ENCODE data around the gene RNF220.

RNF220 gene

DNA sequence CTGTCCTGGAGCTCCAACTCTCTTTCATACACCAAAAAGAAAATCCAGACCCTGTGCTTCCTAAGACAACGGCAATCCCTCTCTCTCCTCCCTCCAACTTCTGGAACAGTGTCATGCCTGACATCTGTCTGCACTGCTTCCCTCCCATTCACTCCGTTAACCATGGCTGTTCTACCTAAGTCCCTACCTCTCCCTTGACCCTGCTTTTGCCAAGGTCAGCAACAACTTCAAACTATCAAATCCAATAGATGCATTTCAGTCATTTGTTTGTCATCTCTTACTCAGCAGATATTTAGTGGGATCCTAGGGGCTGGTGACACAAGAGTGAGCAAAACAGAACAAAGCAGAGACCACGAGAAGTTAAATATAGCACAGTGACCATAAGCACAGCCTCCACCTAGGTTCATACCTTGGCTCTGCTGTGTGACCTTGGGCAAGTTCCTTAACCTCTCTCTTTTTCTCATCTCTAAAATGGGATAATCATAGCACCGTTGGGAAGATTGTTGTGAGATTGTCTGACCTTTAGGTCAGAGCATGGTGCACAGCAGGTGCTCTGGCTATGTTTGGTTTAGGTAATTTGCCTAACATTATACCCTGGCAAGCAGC is 180.4 kb downstream of the RNF220 start:
- Histone ChIP-seq H3K27me3 (ENCODE audit: control insufficient read depth in 1 of 2, insufficient read depth in 2 of 2, low read length in 2 of 2) (peaks cover 0 to 23% of the 10 kb centered on the region in 2 donors), H3K4me1 (ENCODE audit: insufficient read depth, low read length) (no peaks in the 10 kb centered on the region), H3K36me3 (ENCODE audit: insufficient read depth, low read length) (no peaks in the 10 kb centered on the region), H3K4me3 (ENCODE audit: low read depth in 1 of 2, low read length in 2 of 2) (no peak overlapping the region), H3K9me3 (ENCODE audit: low read length) (no peaks in the 10 kb centered on the region), H3K27ac (ENCODE audit: low read depth, low read length) (no peak overlapping the region), H3K9ac (ENCODE audit: low read length) (no peak overlapping the region)

DNA sequence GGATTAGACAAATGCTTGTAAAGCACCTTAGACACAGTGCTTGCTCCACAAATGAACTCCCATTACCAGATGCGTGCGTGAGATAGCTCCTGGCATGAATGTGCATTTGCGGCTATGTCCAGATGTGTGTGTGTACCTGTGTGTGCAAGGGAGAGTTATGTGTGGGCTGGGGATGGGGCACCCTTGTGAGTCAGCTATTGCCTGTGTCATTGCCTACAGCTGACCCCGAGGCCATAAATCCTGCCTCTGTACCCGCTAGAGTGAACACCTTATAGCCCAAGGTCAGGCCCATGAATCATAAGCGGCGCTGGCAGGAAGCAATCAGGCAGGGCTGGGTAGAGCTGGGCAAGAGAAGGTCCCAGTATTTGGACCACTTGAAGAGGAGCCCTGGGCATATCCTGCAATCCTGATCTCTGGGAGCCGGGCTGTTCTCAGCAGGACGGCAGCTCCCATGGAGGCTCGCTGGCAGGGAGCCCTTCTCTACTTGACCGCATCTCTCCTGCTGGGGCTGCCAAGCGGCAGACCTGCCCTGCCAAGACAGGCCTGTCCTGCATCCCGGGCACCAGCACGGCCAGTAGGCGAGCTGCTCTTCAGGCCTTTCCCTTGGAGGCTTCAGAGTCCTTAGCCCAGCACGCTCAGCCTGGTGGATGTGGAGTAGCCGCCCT is 182.9 kb downstream of the RNF220 start:
- Histone ChIP-seq H3K36me3 (ENCODE audit: insufficient read depth, low read length) (no peaks in the 10 kb centered on the region), H3K27ac (ENCODE audit: low read depth, low read length) (no peak overlapping the region), H3K4me3 (ENCODE audit: low read depth in 1 of 2, low read length in 2 of 2) (no peak overlapping the region), H3K9ac (ENCODE audit: low read length) (no peak overlapping the region), H3K9me3 (ENCODE audit: low read length) (no peaks in the 10 kb centered on the region), H3K4me1 (ENCODE audit: insufficient read depth, low read length) (no peaks in the 10 kb centered on the region), H3K27me3 (ENCODE audit: control insufficient read depth in 1 of 2, insufficient read depth in 2 of 2, low read length in 2 of 2) (peaks cover 0 to 23% of the 10 kb centered on the region in 2 donors)

DNA sequence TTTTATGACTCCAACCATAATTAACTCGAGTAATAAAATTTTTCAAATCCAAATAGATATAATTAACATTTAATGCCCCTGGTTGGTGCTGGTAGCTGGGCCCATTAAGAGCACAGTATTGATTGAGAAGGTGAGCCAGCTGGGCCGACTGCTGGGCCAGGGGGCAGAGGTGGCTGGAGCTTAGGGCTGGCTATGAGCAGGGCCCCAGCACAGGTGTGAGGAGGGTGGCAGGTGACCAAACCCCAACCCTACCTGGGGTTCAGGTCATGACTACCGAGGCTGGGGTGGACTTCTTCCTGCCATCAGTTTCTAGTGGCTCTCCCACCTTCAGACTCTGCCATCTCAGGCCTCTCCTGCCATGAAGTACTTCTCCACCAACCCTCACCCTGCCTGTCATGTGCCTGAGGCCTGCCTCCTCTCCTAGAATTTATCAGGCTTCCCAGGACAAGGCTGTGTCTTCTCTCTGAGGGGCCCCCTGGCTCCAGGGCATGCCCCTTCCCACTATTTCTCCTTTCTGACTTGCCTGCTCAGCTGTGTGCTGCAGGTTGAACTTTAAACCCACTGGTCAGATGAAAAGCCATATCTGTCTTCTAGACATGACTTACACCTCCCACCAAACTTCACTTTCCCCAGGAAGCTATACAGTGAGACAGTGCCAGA is 183.6 kb downstream of the RNF220 start:
- Histone ChIP-seq H3K4me1 (ENCODE audit: insufficient read depth, low read length) (no peaks in the 10 kb centered on the region), H3K9me3 (ENCODE audit: low read length) (no peaks in the 10 kb centered on the region), H3K9ac (ENCODE audit: low read length) (no peak overlapping the region), H3K36me3 (ENCODE audit: insufficient read depth, low read length) (no peaks in the 10 kb centered on the region), H3K27ac (ENCODE audit: low read depth, low read length) (no peak overlapping the region), H3K4me3 (ENCODE audit: low read depth in 1 of 2, low read length in 2 of 2) (no peak overlapping the region), H3K27me3 (ENCODE audit: control insufficient read depth in 1 of 2, insufficient read depth in 2 of 2, low read length in 2 of 2) (peaks cover 0 to 23% of the 10 kb centered on the region in 2 donors)

DNA sequence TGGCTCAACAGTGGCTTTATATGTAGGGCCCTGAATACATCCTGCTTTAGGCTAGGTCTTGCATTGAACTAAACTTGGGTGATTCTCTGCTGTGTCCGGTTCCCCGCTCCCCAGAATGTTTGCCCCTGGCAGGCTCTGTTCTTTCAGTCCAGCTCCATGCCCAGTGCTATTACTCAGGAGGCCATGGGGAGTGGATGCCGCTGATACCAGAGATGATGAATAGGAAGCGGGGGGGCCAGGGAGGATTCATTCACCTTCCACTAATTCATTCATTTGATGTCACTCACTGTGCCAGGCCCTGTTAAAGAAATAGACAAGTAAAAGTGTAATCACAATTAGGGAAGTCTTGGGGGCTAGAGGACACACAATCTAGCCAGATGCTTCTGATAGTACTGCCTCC is 185.4 kb downstream of the RNF220 start:
- no peaks in the 10 kb centered on the region for H3K36me3 ChIP-seq (ENCODE audit: insufficient read depth, low read length)
- H3K9ac ChIP-seq (ENCODE audit: low read length): no peak overlapping the region
- no peak overlapping the region for H3K4me3 ChIP-seq (ENCODE audit: low read depth in 1 of 2, low read length in 2 of 2)
- H3K9me3 ChIP-seq (ENCODE audit: low read length): no peaks in the 10 kb centered on the region
- H3K27ac ChIP-seq (ENCODE audit: low read depth, low read length): no peak overlapping the region
- no peaks in the 10 kb centered on the region for H3K4me1 ChIP-seq (ENCODE audit: insufficient read depth, low read length)
- H3K27me3 ChIP-seq (ENCODE audit: control insufficient read depth in 1 of 2, insufficient read depth in 2 of 2, low read length in 2 of 2): peaks cover 0 to 23% of the 10 kb centered on the region in 2 donors

DNA sequence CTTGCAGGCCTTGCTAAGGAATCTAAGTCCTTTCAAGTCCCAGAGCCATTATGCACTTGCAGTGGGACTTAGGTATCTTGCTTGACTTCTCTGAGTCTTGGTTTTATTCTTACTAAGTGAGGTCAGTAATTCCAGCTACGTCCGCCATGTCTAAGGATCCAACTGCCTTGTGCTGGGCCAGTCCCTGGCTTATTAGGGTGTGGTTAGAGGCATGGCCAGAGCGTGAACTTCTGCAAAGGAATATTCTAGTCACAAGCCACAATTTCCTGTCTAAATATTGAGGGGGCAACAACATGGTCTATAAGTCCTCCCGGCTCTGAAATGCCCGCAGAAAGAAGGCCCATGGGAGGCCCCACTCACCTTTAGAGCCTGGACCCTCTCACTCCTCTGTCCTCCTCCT is 186.3 kb downstream of the RNF220 start:
- Histone ChIP-seq H3K36me3 (ENCODE audit: insufficient read depth, low read length) (no peaks in the 10 kb centered on the region), H3K4me3 (ENCODE audit: low read depth in 1 of 2, low read length in 2 of 2) (no peak overlapping the region), H3K4me1 (ENCODE audit: insufficient read depth, low read length) (no peaks in the 10 kb centered on the region), H3K27me3 (ENCODE audit: control insufficient read depth in 1 of 2, insufficient read depth in 2 of 2, low read length in 2 of 2) (peaks cover 0 to 19% of the 10 kb centered on the region in 2 donors), H3K9me3 (ENCODE audit: low read length) (no peaks in the 10 kb centered on the region), H3K27ac (ENCODE audit: low read depth, low read length) (no peak overlapping the region), H3K9ac (ENCODE audit: low read length) (no peak overlapping the region)

DNA sequence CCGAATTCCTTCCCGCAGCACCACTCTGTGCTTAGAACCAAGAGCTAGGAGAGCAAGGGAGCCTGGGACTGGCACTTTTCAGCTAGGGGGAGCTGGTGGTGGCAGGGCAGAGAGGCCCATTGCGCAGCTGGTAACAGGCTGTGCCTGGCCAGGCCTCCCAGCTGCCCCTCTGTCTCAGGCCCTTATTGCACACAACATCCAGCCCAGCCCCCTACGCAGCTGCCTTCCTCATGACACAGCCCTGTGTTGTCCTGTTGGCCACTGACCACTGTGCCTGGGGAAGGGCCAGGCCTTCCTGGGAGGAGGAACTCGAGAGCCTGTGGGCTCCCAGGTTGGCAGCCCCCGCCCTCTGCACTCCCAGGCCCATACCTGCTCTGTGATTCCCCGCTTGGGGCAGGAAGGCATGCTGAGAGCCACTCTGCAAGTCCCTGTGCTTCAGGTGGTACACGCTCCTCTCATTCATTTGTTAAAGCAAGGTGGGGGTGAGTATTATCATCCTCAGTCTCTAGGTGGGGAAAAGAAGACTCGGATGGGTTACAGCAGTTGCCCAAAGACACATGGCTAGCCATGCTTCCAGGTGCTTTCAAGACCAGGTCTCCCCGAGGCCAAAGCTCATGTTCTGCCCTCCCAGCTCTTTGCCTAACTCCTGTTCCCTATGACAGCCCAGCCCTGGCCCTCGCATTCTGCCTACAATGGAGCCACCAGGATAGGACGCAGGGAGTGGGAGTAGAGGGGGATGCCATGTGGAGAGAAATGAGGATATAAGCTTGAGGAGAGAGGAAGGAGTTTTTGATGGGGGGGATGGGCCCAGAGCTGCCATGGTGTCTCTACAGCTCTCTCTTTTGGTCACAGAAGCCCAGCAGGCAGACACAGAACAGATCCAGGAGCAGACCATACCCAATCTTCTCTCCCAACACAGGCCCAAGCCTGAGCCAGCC is 187.4 kb downstream of the RNF220 start:
- Histone ChIP-seq H3K4me1 (ENCODE audit: insufficient read depth, low read length) (no peaks in the 10 kb centered on the region), H3K27ac (ENCODE audit: low read depth, low read length) (no peak overlapping the region), H3K36me3 (ENCODE audit: insufficient read depth, low read length) (no peaks in the 10 kb centered on the region), H3K27me3 (ENCODE audit: control insufficient read depth in 1 of 2, insufficient read depth in 2 of 2, low read length in 2 of 2) (peaks cover 0 to 10% of the 10 kb centered on the region in 2 donors), H3K9me3 (ENCODE audit: low read length) (no peaks in the 10 kb centered on the region), H3K9ac (ENCODE audit: low read length) (no peak overlapping the region), H3K4me3 (ENCODE audit: low read depth in 1 of 2, low read length in 2 of 2) (no peak overlapping the region)

DNA sequence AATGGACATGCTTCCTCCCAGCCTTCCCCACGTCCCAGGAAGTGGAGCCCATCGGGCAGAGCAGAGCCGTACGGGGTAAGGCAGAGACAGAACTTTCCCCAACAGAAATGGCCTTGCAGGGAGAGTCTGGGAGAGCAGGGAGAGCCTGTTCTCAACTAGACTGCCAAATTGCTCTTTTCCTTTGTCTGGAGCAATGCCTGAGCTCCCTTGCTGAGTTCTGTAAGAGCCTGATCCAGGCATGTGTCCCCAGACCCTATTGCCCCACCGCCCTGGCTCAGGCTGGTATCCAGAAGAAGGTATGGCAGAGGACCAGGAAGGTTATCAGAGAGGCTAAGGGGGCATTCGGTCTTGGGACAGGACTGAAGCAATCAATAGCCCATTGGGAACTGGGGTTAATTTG is 189.3 kb downstream of the RNF220 start:
- H3K27ac ChIP-seq (ENCODE audit: low read depth, low read length): no peak overlapping the region
- H3K4me1 ChIP-seq (ENCODE audit: insufficient read depth, low read length): no peaks in the 10 kb centered on the region
- H3K4me3 ChIP-seq (ENCODE audit: low read depth in 1 of 2, low read length in 2 of 2): no peak overlapping the region
- no peaks in the 10 kb centered on the region for H3K9me3 ChIP-seq (ENCODE audit: low read length)
- H3K36me3 ChIP-seq (ENCODE audit: insufficient read depth, low read length): no peaks in the 10 kb centered on the region
- no peak overlapping the region for H3K9ac ChIP-seq (ENCODE audit: low read length)
- peaks cover 0 to 5% of the 10 kb centered on the region in 2 donors for H3K27me3 ChIP-seq (ENCODE audit: control insufficient read depth in 1 of 2, insufficient read depth in 2 of 2, low read length in 2 of 2)

DNA sequence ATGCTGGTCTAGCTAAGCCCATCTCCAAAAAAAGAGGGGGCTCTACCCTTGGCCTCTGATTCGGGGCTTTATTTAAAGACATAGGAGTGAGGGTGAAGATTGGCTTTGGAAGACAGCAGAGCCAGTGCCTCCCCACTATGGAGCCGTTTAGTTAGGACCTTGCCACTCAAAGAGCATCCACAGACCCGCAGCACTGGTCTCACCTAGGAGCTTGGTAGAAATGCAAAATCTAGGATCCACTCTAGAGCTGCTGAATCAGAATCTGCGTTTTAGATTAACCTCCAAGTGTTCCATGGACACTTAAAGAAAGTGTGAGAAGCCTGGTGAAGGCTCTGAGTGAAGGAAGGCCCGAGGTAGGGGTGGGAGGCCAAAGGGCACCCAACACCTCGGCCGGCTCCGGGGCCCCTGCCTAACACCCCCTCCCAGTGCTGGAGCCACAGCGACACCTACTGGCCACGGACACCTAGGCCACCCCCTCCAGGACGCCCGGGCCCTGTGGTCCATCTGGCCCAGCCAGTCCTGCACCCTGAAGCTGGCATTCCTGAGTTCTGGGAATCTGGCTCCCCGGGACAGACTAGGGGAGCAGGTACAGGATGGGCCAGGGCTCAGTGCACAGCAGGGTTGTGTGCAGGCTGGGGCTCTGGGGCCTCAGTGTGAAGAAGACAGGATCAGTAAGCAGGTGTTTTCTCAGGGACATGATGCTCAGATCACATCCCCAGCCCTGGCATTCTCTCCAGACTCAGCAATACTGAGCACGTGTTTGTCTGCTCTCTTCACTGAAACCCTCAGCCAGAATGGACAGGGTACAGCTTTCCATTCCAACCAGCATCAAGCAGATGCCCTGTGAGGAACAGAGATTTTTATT is 190.0 kb downstream of the RNF220 start:
- no peaks in the 10 kb centered on the region for H3K4me1 ChIP-seq (ENCODE audit: insufficient read depth, low read length)
- no peak overlapping the region for H3K4me3 ChIP-seq (ENCODE audit: low read depth in 1 of 2, low read length in 2 of 2)
- H3K9me3 ChIP-seq (ENCODE audit: low read length): no peaks in the 10 kb centered on the region
- H3K36me3 ChIP-seq (ENCODE audit: insufficient read depth, low read length): no peaks in the 10 kb centered on the region
- H3K9ac ChIP-seq (ENCODE audit: low read length): no peak overlapping the region
- H3K27me3 ChIP-seq (ENCODE audit: control insufficient read depth in 1 of 2, insufficient read depth in 2 of 2, low read length in 2 of 2): peaks cover 0 to 5% of the 10 kb centered on the region in 2 donors
- H3K27ac ChIP-seq (ENCODE audit: low read depth, low read length): no peak overlapping the region

DNA sequence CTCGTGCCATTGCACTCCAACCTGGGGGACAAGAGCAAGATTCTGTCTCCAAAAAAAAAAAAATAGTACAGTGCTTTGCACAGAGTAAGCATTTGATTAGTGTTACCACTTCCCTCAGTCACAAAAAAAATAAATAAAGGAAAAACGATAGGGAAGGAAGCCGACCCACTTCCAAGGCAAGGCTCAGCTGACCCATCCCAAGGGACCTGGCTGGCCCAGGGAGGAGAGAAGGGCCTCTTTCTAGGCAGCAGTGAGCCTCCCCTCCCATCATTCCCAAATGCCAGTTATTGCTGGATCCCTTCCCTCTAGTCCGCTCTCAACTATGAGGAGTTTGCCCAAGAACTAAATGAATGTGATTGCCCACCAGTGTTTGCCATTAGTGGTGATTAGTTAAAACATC is 191.5 kb downstream of the RNF220 start:
- H3K9me3 ChIP-seq (ENCODE audit: low read length): no peaks in the 10 kb centered on the region
- no peaks in the 10 kb centered on the region for H3K4me1 ChIP-seq (ENCODE audit: insufficient read depth, low read length)

DNA sequence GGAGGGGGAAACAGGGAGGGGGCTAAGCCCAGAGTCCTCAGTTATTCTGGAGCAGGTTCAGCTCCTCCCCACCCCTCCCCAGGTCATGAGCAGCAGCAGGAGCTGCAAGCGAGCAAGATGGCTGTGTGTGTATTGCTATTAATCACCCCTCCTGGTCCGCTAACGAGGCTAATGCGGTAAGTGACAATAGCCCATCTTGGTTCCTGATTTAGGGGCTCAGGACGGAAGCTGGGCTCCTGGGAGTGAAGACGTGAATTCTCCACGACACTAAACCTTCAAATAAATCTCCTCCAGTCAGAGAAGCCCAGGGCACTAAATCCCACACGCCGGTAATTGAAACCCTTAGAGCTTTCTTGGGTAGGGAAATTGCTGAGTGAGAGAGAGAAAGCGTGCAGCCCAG is 193.1 kb downstream of the RNF220 start:
- no peaks in the 10 kb centered on the region for H3K9me3 ChIP-seq (ENCODE audit: low read length)
- H3K9ac ChIP-seq (ENCODE audit: low read length): no peak overlapping the region
- H3K27me3 ChIP-seq (ENCODE audit: control insufficient read depth in 1 of 2, insufficient read depth in 2 of 2, low read length in 2 of 2): peaks cover 0 to 5% of the 10 kb centered on the region in 2 donors
- H3K27ac ChIP-seq (ENCODE audit: low read depth, low read length): no peak overlapping the region
- H3K4me1 ChIP-seq (ENCODE audit: insufficient read depth, low read length): no peaks in the 10 kb centered on the region
- no peaks in the 10 kb centered on the region for H3K36me3 ChIP-seq (ENCODE audit: insufficient read depth, low read length)
- H3K4me3 ChIP-seq (ENCODE audit: low read depth in 1 of 2, low read length in 2 of 2): no peak overlapping the region

More for the DNA sequence above, 191.5 kb downstream of the RNF220 start:
- Histone ChIP-seq H3K27me3 (ENCODE audit: control insufficient read depth in 1 of 2, insufficient read depth in 2 of 2, low read length in 2 of 2) (peaks cover 0 to 5% of the 10 kb centered on the region in 2 donors), H3K27ac (ENCODE audit: low read depth, low read length) (no peak overlapping the region), H3K9ac (ENCODE audit: low read length) (no peak overlapping the region), H3K4me3 (ENCODE audit: low read depth in 1 of 2, low read length in 2 of 2) (no peak overlapping the region), H3K36me3 (ENCODE audit: insufficient read depth, low read length) (no peaks in the 10 kb centered on the region)

All from muscle layer of colon (tissue), 2 donors.